Type B pancreatic cell (in vitro differentiated cells): ENCODE measurements around the gene YIF1B. TPM values are rescaled to one million over a fixed set of nuclear protein-coding genes. Genes with fewer than 3 reads are reported as not detected.

Experiments used
- DNase-seq: peaks from one replicate; pipeline ENCODE4 v3.0.0; 2021; ENCODE audit warnings: mixed read lengths; ENCODE audit not compliant: unreplicated experiment; ENCODE audit errors: extremely low spot score
- H3K27ac Mint-ChIP-seq: 2 replicates; pipeline ENCODE4 v1.8.0; 2021; ENCODE audit warnings: mild to moderate bottlenecking, mixed read lengths
- H3K27me3 Mint-ChIP-seq: 2 replicates; pipeline ENCODE4 v1.8.0; 2021; ENCODE audit warnings: mixed read lengths
- H3K36me3 Mint-ChIP-seq: 2 replicates; pipeline ENCODE4 v1.8.0; 2021; ENCODE audit warnings: mixed read lengths
- H3K4me1 Mint-ChIP-seq: one replicate; pipeline ENCODE4 v1.8.0; 2021; ENCODE audit warnings: mixed read lengths; ENCODE audit not compliant: unreplicated experiment
- H3K4me3 Mint-ChIP-seq: 2 replicates; pipeline ENCODE4 v1.8.0; 2021; ENCODE audit warnings: mild to moderate bottlenecking, mixed read lengths
- H3K9me3 Mint-ChIP-seq: 2 replicates; pipeline ENCODE4 v1.8.0; 2021; ENCODE audit warnings: mixed read lengths
- total RNA-seq: library from RNA; stranded (reverse); gene quantifications from 2 replicates; pipeline ENCODE4 v1.2.1, GENCODE V29; 2021; ENCODE audit warnings: low replicate concordance
- TF ChIP-seq, protein P1 (sequence below): fragments of 200-600 bp; sonication (generic); conservative IDR thresholded peaks from 2 replicates; pipeline ENCODE4 v1.5.0; 2021; ENCODE audit warnings: antibody characterized with exemption, mild to moderate bottlenecking

YIF1B gene
- total RNA-seq, 1 donor from 2014 or later = 41.0 TPM

- peaks cover 5% of the 10 kb centered on the region for H3K36me3 Mint-ChIP-seq
- H3K4me1 Mint-ChIP-seq = peaks cover 3% of the 10 kb centered on the region
- peaks cover 56% of the 10 kb centered on the region for H3K27me3 Mint-ChIP-seq
- peak within 1 kb of the TSS; percentile 64 for H3K27ac Mint-ChIP-seq
- TF ChIP-seq, protein P1, sequence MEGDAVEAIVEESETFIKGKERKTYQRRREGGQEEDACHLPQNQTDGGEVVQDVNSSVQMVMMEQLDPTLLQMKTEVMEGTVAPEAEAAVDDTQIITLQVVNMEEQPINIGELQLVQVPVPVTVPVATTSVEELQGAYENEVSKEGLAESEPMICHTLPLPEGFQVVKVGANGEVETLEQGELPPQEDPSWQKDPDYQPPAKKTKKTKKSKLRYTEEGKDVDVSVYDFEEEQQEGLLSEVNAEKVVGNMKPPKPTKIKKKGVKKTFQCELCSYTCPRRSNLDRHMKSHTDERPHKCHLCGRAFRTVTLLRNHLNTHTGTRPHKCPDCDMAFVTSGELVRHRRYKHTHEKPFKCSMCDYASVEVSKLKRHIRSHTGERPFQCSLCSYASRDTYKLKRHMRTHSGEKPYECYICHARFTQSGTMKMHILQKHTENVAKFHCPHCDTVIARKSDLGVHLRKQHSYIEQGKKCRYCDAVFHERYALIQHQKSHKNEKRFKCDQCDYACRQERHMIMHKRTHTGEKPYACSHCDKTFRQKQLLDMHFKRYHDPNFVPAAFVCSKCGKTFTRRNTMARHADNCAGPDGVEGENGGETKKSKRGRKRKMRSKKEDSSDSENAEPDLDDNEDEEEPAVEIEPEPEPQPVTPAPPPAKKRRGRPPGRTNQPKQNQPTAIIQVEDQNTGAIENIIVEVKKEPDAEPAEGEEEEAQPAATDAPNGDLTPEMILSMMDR = no peak
- H3K4me3 Mint-ChIP-seq = peak within 1 kb of the TSS; percentile 84
- DNase-seq = no peak
- no peaks in the 10 kb centered on the region for H3K9me3 Mint-ChIP-seq
Observed at GRCh38 chr19:38319421-38320258, 3.9 kb upstream of the YIF1B start, which contains the start of gene KCNK6. TSS of gene KCNK6 (plus strand) at chr19:38319845. CDS start at chr19:38319951, 106 bp downstream.

- Mint-ChIP-seq H3K27ac (peak overlapping the region; percentile 21), H3K4me3 (peak overlapping the region; percentile 84), H3K27me3 (peaks cover 56% of the 10 kb centered on the region), H3K36me3 (peaks cover 5% of the 10 kb centered on the region), H3K4me1 (peaks cover 3% of the 10 kb centered on the region), H3K9me3 (no peaks in the 10 kb centered on the region)
- TF ChIP-seq, protein P1 = no peak
- DNase-seq = no peak
Observed at GRCh38 chr19:38318660-38319059, 2.9 kb upstream of the YIF1B start.

- peak overlapping the region; percentile 29 for H3K4me3 Mint-ChIP-seq
- H3K27me3 Mint-ChIP-seq = peaks cover 50% of the 10 kb centered on the region
- no peak overlapping the region for H3K27ac Mint-ChIP-seq
- H3K9me3 Mint-ChIP-seq = no peaks in the 10 kb centered on the region
- peaks cover 6% of the 10 kb centered on the region for H3K36me3 Mint-ChIP-seq
- peaks cover 3% of the 10 kb centered on the region for H3K4me1 Mint-ChIP-seq
- TF ChIP-seq, protein P1 = no peak
- DNase-seq = no peak
Observed at GRCh38 chr19:38317104-38317612, 1.4 kb upstream of the YIF1B start.

DNA sequence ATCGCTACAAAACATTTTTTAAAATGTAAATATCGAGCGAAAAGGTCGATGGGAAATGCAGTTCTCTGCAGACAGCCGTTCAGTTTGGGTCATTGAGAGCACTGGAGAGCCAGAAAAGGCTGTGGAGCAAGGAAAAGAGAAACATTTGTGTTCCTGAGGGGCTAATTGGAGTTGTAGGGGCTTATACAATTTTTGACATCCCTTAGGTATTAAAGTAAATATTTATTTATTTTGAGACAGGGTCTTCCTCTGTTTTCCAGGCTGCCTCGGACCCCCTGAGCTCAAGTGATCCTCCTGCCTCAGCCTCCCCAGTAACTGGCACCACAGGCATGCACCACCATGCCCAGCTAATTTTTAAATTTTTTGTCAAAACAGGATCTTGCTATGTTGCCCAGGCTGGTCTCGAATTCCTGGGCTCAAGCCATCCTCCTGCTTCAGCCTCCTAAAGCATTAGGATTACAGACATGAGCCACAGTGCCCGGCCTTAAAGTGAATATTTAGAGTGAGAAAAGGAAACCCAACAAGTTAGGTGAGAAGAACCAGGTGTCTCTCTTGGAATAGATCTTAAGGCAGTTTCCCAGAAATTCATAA, 825 bp upstream of the YIF1B start:
- H3K9me3 Mint-ChIP-seq = no peaks in the 10 kb centered on the region
- H3K27ac Mint-ChIP-seq = peak overlapping the region; percentile 75
- TF ChIP-seq, protein P1 = no peak
- peaks cover 3% of the 10 kb centered on the region for H3K4me1 Mint-ChIP-seq
- no peak for DNase-seq
- H3K27me3 Mint-ChIP-seq = peaks cover 44% of the 10 kb centered on the region
- H3K36me3 Mint-ChIP-seq = peaks cover 3% of the 10 kb centered on the region
- H3K4me3 Mint-ChIP-seq = peak overlapping the region; percentile 92

- Mint-ChIP-seq H3K4me3 (no peak overlapping the region), H3K27ac (peak overlapping the region; percentile 54), H3K4me1 (no peaks in the 10 kb centered on the region), H3K27me3 (no peaks in the 10 kb centered on the region), H3K36me3 (peaks cover 7% of the 10 kb centered on the region), H3K9me3 (no peaks in the 10 kb centered on the region)
- DNase-seq = no peak
- TF ChIP-seq, protein P1 = no peak
Observed at GRCh38 chr19:38310986-38311385, 4.8 kb downstream of the YIF1B start.
